Activated naive CD4-positive, alpha-beta T cell treated with anti-CD3 and anti-CD28 coated beads for 36 hours (primary cell): ENCODE data around the gene AP5M1. TPM values are rescaled to one million over a fixed set of nuclear protein-coding genes. Genes with fewer than 3 reads are reported as not detected.
A peak's percentile ranks its signal among the peaks of the same experiment; 100 is the strongest.

Experiments used
- CTCF ChIA-PET: fragments of 350-600 bp; sonication (Branson Sonifier 250); formaldehyde crosslinking; loops from one replicate; lab custom pipeline; 2021; ENCODE audit warnings: antibody characterized with exemption; lab: Charles Lee
- DNase-seq: peaks from one replicate; pipeline ENCODE4 v3.0.0-alpha.2; 2020
- H3K27ac Mint-ChIP-seq: one replicate; pipeline ENCODE4 v1.8.0; 2021; ENCODE audit warnings: mild to moderate bottlenecking, mixed read lengths
- H3K27me3 Mint-ChIP-seq: one replicate; pipeline ENCODE4 v1.8.0; 2021; ENCODE audit warnings: low read depth, mixed read lengths
- H3K36me3 Mint-ChIP-seq: one replicate; pipeline ENCODE4 v1.8.0; 2021; ENCODE audit warnings: low read depth, mixed read lengths
- H3K4me1 Mint-ChIP-seq: one replicate; pipeline ENCODE4 v1.8.0; 2021; ENCODE audit warnings: low read depth, mixed read lengths
- H3K4me3 Mint-ChIP-seq: one replicate; pipeline ENCODE4 v1.8.0; 2021; ENCODE audit warnings: mild to moderate bottlenecking, moderate library complexity, mixed read lengths
- H3K9me3 Mint-ChIP-seq: one replicate; pipeline ENCODE4 v1.8.0; 2021; ENCODE audit warnings: mixed read lengths
- intact Hi-C: fragments of 100-400 bp; cut with micrococcal nuclease; formaldehyde crosslinking; loops from one replicate; pipeline ENCODE4 v1.15.1; 2023
- total RNA-seq, 2 experiments: library from RNA; stranded (reverse); gene quantifications; one replicate each; pipeline ENCODE4 v1.2.3, GENCODE V29; 2021

The AP5M1 gene
- total RNA-seq, 2 experiments from 2014 or later, result 22.8 to 23.3 TPM

GRCh38 chr14:57293866-57294837 lies 25.4 kb downstream of the AP5M1 start:
- Mint-ChIP-seq H3K27ac (no peak overlapping the region), H3K27me3 (no peaks in the 10 kb centered on the region), H3K4me1 (no peaks in the 10 kb centered on the region), H3K36me3 (peaks cover 1% of the 10 kb centered on the region), H3K4me3 (no peak overlapping the region), H3K9me3 (no peaks in the 10 kb centered on the region)
- intact Hi-C loops, result loop anchor here (2.0 kb wide), 1 partner anchor 633 kb away; no protein-coding TSS in a partner anchor
- CTCF ChIA-PET, result interaction anchor here (0.7 to 1.5 kb wide), 4 partner anchors 16 to 612 kb away, joined by 3 to 4 read pairs (median 4); no protein-coding TSS in a partner anchor
- DNase-seq, result no peak

GRCh38 chr14:57295239-57295638 lies 26.5 kb downstream of the AP5M1 start:
- Mint-ChIP-seq H3K27me3 (no peaks in the 10 kb centered on the region), H3K9me3 (no peaks in the 10 kb centered on the region), H3K4me3 (no peak overlapping the region), H3K27ac (no peak overlapping the region), H3K36me3 (peaks cover 1% of the 10 kb centered on the region), H3K4me1 (no peaks in the 10 kb centered on the region)
- intact Hi-C loops, result loop anchor here (2.0 kb wide), 1 partner anchor 634 kb away; no protein-coding TSS in a partner anchor
- DNase-seq, result no peak
- CTCF ChIA-PET, result no interaction called here

GRCh38 chr14:57297852-57298251 lies 29.1 kb downstream of the AP5M1 start:
- no peak overlapping the region for H3K4me3 Mint-ChIP-seq
- H3K9me3 Mint-ChIP-seq, result no peaks in the 10 kb centered on the region
- no peak overlapping the region for H3K27ac Mint-ChIP-seq
- intact Hi-C loops, result no loop called here
- no peaks in the 10 kb centered on the region for H3K36me3 Mint-ChIP-seq
- H3K4me1 Mint-ChIP-seq, result no peaks in the 10 kb centered on the region
- no peaks in the 10 kb centered on the region for H3K27me3 Mint-ChIP-seq
- CTCF ChIA-PET, result no interaction called here
- DNase-seq, result no peak

GRCh38 chr14:57299511-57299910 lies 30.7 kb downstream of the AP5M1 start:
- Mint-ChIP-seq H3K27me3 (peaks cover 4% of the 10 kb centered on the region), H3K9me3 (no peaks in the 10 kb centered on the region), H3K27ac (no peak overlapping the region), H3K4me1 (no peaks in the 10 kb centered on the region), H3K4me3 (no peak overlapping the region), H3K36me3 (no peaks in the 10 kb centered on the region)
- intact Hi-C loops, result no loop called here
- CTCF ChIA-PET, result interaction anchor here (1.1 to 2.1 kb wide), 2 partner anchors 155 to 808 kb away, joined by 3 to 6 read pairs; no protein-coding TSS in a partner anchor
- DNase-seq, result no peak

GRCh38 chr14:57302883-57303282 lies 34.1 kb downstream of the AP5M1 start:
- intact Hi-C loops, result no loop called here
- no peak for DNase-seq

GRCh38 chr14:57314396-57315089 lies 45.8 kb downstream of the AP5M1 start:
- Mint-ChIP-seq H3K27ac (no peak overlapping the region), H3K4me3 (no peak overlapping the region), H3K27me3 (peaks cover 5% of the 10 kb centered on the region), H3K4me1 (peaks cover 5% of the 10 kb centered on the region), H3K36me3 (no peaks in the 10 kb centered on the region), H3K9me3 (peaks cover 3% of the 10 kb centered on the region)
- peak; percentile 12 for DNase-seq
- intact Hi-C loops, result no loop called here
- CTCF ChIA-PET, result interaction anchor here (0.6 to 2.5 kb wide), 3 partner anchors 23 to 823 kb away, joined by 3 to 10 read pairs (median 3); no protein-coding TSS in a partner anchor

More at GRCh38 chr14:57302883-57303282, 34.1 kb downstream of the AP5M1 start:
- no peak overlapping the region for H3K4me3 Mint-ChIP-seq
- H3K4me1 Mint-ChIP-seq, result no peaks in the 10 kb centered on the region
- H3K36me3 Mint-ChIP-seq, result no peaks in the 10 kb centered on the region
- H3K27ac Mint-ChIP-seq, result no peak overlapping the region
- no peaks in the 10 kb centered on the region for H3K9me3 Mint-ChIP-seq
- peaks cover 15% of the 10 kb centered on the region for H3K27me3 Mint-ChIP-seq
- CTCF ChIA-PET, result interaction anchor here (1.7 kb wide), 1 partner anchor 14 kb away, joined by 5 read pairs; no protein-coding TSS in a partner anchor

- DNase-seq, result peak; percentile 85
- H3K27ac Mint-ChIP-seq, result no peak overlapping the region
- peaks cover 5% of the 10 kb centered on the region for H3K4me1 Mint-ChIP-seq
- H3K4me3 Mint-ChIP-seq, result no peak overlapping the region
- peaks cover 3% of the 10 kb centered on the region for H3K9me3 Mint-ChIP-seq
- intact Hi-C loops, result loop anchor here (1.0 to 2.0 kb wide), 5 partner anchors 250 to 827 kb away; no protein-coding TSS in a partner anchor
- peaks cover 4% of the 10 kb centered on the region for H3K27me3 Mint-ChIP-seq
- CTCF ChIA-PET, result interaction anchor here (0.7 to 2.5 kb wide), 5 partner anchors 8 to 826 kb away, joined by 3 to 10 read pairs (median 5); no protein-coding TSS in a partner anchor
- H3K36me3 Mint-ChIP-seq, result no peaks in the 10 kb centered on the region
Measured at GRCh38 chr14:57317248-57317833, 48.6 kb downstream of the AP5M1 start.

- H3K27me3 Mint-ChIP-seq, result peaks cover 6% of the 10 kb centered on the region
- DNase-seq, result no peak
- CTCF ChIA-PET, result no interaction called here
- no peak overlapping the region for H3K27ac Mint-ChIP-seq
- H3K4me3 Mint-ChIP-seq, result no peak overlapping the region
- no peaks in the 10 kb centered on the region for H3K9me3 Mint-ChIP-seq
- no peaks in the 10 kb centered on the region for H3K4me1 Mint-ChIP-seq
- intact Hi-C loops, result no loop called here
- no peaks in the 10 kb centered on the region for H3K36me3 Mint-ChIP-seq
Measured at GRCh38 chr14:57319636-57320192, 50.9 kb downstream of the AP5M1 start.

GRCh38 chr14:57323721-57324120 lies 55.0 kb downstream of the AP5M1 start:
- H3K27me3 Mint-ChIP-seq, result peaks cover 4% of the 10 kb centered on the region
- no peak overlapping the region for H3K4me3 Mint-ChIP-seq
- intact Hi-C loops, result no loop called here
- H3K4me1 Mint-ChIP-seq, result no peaks in the 10 kb centered on the region
- DNase-seq, result no peak
- CTCF ChIA-PET, result interaction anchor here (0.6 kb wide), 1 partner anchor 82 kb away, joined by 3 read pairs; no protein-coding TSS in a partner anchor
- no peaks in the 10 kb centered on the region for H3K9me3 Mint-ChIP-seq
- no peak overlapping the region for H3K27ac Mint-ChIP-seq
- H3K36me3 Mint-ChIP-seq, result no peaks in the 10 kb centered on the region

- H3K9me3 Mint-ChIP-seq, result no peaks in the 10 kb centered on the region
- H3K4me3 Mint-ChIP-seq, result no peak overlapping the region
Measured at GRCh38 chr14:57326253-57326652, 57.5 kb downstream of the AP5M1 start.

GRCh38 chr14:57329833-57330232 lies 61.1 kb downstream of the AP5M1 start:
- H3K9me3 Mint-ChIP-seq, result peaks cover 12% of the 10 kb centered on the region
- CTCF ChIA-PET, result no interaction called here
- no peaks in the 10 kb centered on the region for H3K36me3 Mint-ChIP-seq

More at GRCh38 chr14:57326253-57326652, 57.5 kb downstream of the AP5M1 start:
- peaks cover 4% of the 10 kb centered on the region for H3K27me3 Mint-ChIP-seq
- H3K4me1 Mint-ChIP-seq, result no peaks in the 10 kb centered on the region
- intact Hi-C loops, result no loop called here
- H3K36me3 Mint-ChIP-seq, result no peaks in the 10 kb centered on the region
- no peak for DNase-seq
- no peak overlapping the region for H3K27ac Mint-ChIP-seq
- CTCF ChIA-PET, result interaction anchor here (1.2 kb wide), 1 partner anchor 9 kb away, joined by 5 read pairs; no protein-coding TSS in a partner anchor

More at GRCh38 chr14:57329833-57330232, 61.1 kb downstream of the AP5M1 start:
- no peak overlapping the region for H3K27ac Mint-ChIP-seq
- peaks cover 1% of the 10 kb centered on the region for H3K27me3 Mint-ChIP-seq
- intact Hi-C loops, result no loop called here
- H3K4me3 Mint-ChIP-seq, result no peak overlapping the region
- no peaks in the 10 kb centered on the region for H3K4me1 Mint-ChIP-seq
- no peak for DNase-seq
